OCI-LY7 (cell line): Measurements from ENCODE around the gene DIAPH3.

Experiments
- EZH2phosphoT487 ChIP-seq: fragments of 200-600 bp; sonication (generic); IDR thresholded peaks from 2 replicates; pipeline ENCODE4 v1.6.1; 2018; ENCODE audit warnings: low read depth, borderline replicate concordance, mild to moderate bottlenecking, mixed run types, antibody characterized with exemption, low read length, moderate library complexity, mixed read lengths
- TF ChIP-seq, protein P1 (sequence below): fragments of 200-600 bp; sonication (generic); conservative IDR thresholded peaks from 2 replicates; pipeline ENCODE4 v1.5.1; 2014; ENCODE audit warnings: mild to moderate bottlenecking, antibody characterized with exemption, low read length, moderate library complexity, mixed read lengths

DNA sequence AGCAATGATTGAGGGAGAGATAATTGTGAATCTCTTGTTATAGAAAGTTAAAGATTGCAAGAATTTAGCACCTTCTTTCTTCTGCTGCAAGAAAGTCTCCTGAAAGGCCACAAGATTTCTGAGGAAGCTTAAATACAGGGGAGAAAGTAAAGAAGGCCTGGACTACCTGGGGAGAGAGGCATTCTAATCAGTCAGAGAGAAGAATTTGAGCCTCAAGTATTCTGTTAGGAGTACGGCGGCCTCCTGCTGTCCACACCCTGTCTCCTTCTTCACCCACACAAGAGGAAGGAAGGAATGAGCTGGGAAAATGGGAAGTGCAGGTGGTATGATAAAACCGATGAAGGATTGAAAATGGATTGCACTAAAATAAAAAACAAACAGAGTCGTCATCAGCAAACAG lies 474.7 kb downstream of the DIAPH3 start:
- TF ChIP-seq, protein P1, sequence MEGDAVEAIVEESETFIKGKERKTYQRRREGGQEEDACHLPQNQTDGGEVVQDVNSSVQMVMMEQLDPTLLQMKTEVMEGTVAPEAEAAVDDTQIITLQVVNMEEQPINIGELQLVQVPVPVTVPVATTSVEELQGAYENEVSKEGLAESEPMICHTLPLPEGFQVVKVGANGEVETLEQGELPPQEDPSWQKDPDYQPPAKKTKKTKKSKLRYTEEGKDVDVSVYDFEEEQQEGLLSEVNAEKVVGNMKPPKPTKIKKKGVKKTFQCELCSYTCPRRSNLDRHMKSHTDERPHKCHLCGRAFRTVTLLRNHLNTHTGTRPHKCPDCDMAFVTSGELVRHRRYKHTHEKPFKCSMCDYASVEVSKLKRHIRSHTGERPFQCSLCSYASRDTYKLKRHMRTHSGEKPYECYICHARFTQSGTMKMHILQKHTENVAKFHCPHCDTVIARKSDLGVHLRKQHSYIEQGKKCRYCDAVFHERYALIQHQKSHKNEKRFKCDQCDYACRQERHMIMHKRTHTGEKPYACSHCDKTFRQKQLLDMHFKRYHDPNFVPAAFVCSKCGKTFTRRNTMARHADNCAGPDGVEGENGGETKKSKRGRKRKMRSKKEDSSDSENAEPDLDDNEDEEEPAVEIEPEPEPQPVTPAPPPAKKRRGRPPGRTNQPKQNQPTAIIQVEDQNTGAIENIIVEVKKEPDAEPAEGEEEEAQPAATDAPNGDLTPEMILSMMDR, result no peak
- TF ChIP-seq EZH2phosphoT487, result no peak
